A673 (cell line): Measurements from ENCODE around the gene FAM163B. TPM values are rescaled to one million over a fixed set of nuclear protein-coding genes. Genes with fewer than 3 reads are reported as not detected.

Experiments used
- BruUV-seq: library from RNA; stranded (reverse); fragments of 400-500 nt; replicated peaks from 2 replicates; lab custom pipeline; 2021; lab: Mats Ljungman, UMichigan
- CTCF ChIA-PET: fragments of 300-600 bp; sonication (Branson Sonifier 250); formaldehyde crosslinking; loops from one replicate; lab custom pipeline; 2022; ENCODE audit warnings: antibody characterized with exemption; lab: Charles Lee
- POLR2A ChIA-PET: fragments of 300-600 bp; sonication (Branson Sonifier 250); formaldehyde crosslinking; loops from one replicate; lab custom pipeline; 2022; ENCODE audit warnings: antibody characterized with exemption; ENCODE audit not compliant: low non-redundant PET; lab: Charles Lee
- DNase-seq: peaks from one replicate; pipeline ENCODE4 v3.0.0-alpha.2; 2015; ENCODE audit warnings: low spot score
- H3K27ac ChIP-seq: fragments of 200-600 bp; sonication (generic); 2 replicates; pipeline ENCODE4 v1.5.1; 2016; ENCODE audit warnings: mixed run types, low read depth, mild to moderate bottlenecking, mixed read lengths, antibody characterized with exemption, low read length; ENCODE audit not compliant: poor library complexity, severe bottlenecking
- H3K27me3 ChIP-seq: fragments of 200-600 bp; sonication (generic); replicated peaks from 2 replicates; pipeline ENCODE4 v1.6.1; 2017; ENCODE audit warnings: mixed run types, low read depth, mild to moderate bottlenecking, mixed read lengths, antibody characterized with exemption, low read length; ENCODE audit not compliant: insufficient read depth, poor library complexity
- H3K36me3 ChIP-seq: fragments of 200-600 bp; sonication (generic); 2 replicates; pipeline ENCODE4 v1.6.1; 2016; ENCODE audit warnings: mixed run types, mild to moderate bottlenecking, mixed read lengths, antibody characterized with exemption, low read length; ENCODE audit not compliant: insufficient read depth, poor library complexity, severe bottlenecking
- H3K4me1 ChIP-seq: fragments of 200-600 bp; sonication (generic); 2 replicates; pipeline ENCODE4 v1.6.1; 2017; ENCODE audit warnings: mixed run types, mild to moderate bottlenecking, mixed read lengths, antibody characterized with exemption, low read length; ENCODE audit not compliant: insufficient read depth, poor library complexity, severe bottlenecking
- H3K4me3 ChIP-seq: fragments of 200-600 bp; sonication (generic); 2 replicates; pipeline ENCODE4 v1.5.1; 2016; ENCODE audit warnings: low read depth, mixed run types, mild to moderate bottlenecking, mixed read lengths, low read length; ENCODE audit not compliant: poor library complexity, severe bottlenecking
- H3K9me3 ChIP-seq: fragments of 200-600 bp; sonication (generic); 2 replicates; pipeline ENCODE4 v1.6.1; 2016; ENCODE audit warnings: mixed run types, low read depth, mild to moderate bottlenecking, mixed read lengths, antibody characterized with exemption, low read length; ENCODE audit not compliant: poor library complexity, severe bottlenecking
- CTCF ChIP-seq: fragments of 300-800, 200-600 bp; sonication (generic); conservative IDR thresholded peaks from 2 replicates; pipeline ENCODE4 v1.5.1; 2017; ENCODE audit warnings: low read depth, mild to moderate bottlenecking, antibody characterized with exemption, low read length, moderate library complexity, mixed read lengths
- EZH2 ChIP-seq: fragments of 200-600 bp; sonication (generic); IDR thresholded peaks from 2 replicates; pipeline ENCODE4 v1.6.1; 2017; ENCODE audit warnings: borderline replicate concordance, low read depth, mild to moderate bottlenecking, mixed read lengths, antibody characterized with exemption, low read length; ENCODE audit not compliant: poor library complexity, severe bottlenecking
- intact Hi-C: fragments of 100-400 bp; cut with micrococcal nuclease; formaldehyde crosslinking; loops from one replicate; pipeline ENCODE4 v1.10.0; 2022; ENCODE audit not compliant: unreplicated experiment
- total RNA-seq: library from RNA; stranded (reverse); gene quantifications from 2 replicates; pipeline ENCODE4 v1.2.3, GENCODE V29; 2021

Gene FAM163B
- total RNA-seq, 1 experiment from 2014 or later: not detected

GRCh38 chr9:133591116-133591910 lies 17.9 kb downstream of the FAM163B start:
- Histone ChIP-seq H3K36me3 (no peaks in the 10 kb centered on the region), H3K27me3 (no peaks in the 10 kb centered on the region), H3K4me1 (peaks cover 1% of the 10 kb centered on the region), H3K27ac (no peak overlapping the region), H3K4me3 (no peak overlapping the region), H3K9me3 (peaks cover 5% of the 10 kb centered on the region)
- intact Hi-C loops: no loop called here
- no TSS peak for BruUV-seq
- TF ChIP-seq CTCF (no peak), EZH2 (no peak)
- POLR2A ChIA-PET: no interaction called here
- DNase-seq: no peak
- CTCF ChIA-PET: no interaction called here

GRCh38 chr9:133590231-133590855 lies 18.8 kb downstream of the FAM163B start:
- ChIA-PET CTCF (no interaction called here), POLR2A (no interaction called here)
- no peak overlapping the region for H3K27ac ChIP-seq
- no peak overlapping the region for H3K4me3 ChIP-seq
- H3K9me3 ChIP-seq: peaks cover 5% of the 10 kb centered on the region
- no TSS peak for BruUV-seq
- DNase-seq: no peak
- H3K4me1 ChIP-seq: peaks cover 11% of the 10 kb centered on the region
- H3K36me3 ChIP-seq: no peaks in the 10 kb centered on the region
- TF ChIP-seq EZH2 (no peak), CTCF (no peak)
- H3K27me3 ChIP-seq: no peaks in the 10 kb centered on the region
- intact Hi-C loops: no loop called here

- CTCF ChIA-PET: no interaction called here
- H3K27ac ChIP-seq: no peak overlapping the region
- BruUV-seq: no TSS peak
- H3K9me3 ChIP-seq: peaks cover 5% of the 10 kb centered on the region
- no peak overlapping the region for H3K4me3 ChIP-seq
- H3K36me3 ChIP-seq: no peaks in the 10 kb centered on the region
- no peak for DNase-seq
- POLR2A ChIA-PET: no interaction called here
- intact Hi-C loops: no loop called here
- TF ChIP-seq CTCF (peak; percentile 74), EZH2 (no peak)
- H3K27me3 ChIP-seq: no peaks in the 10 kb centered on the region
- peaks cover 18% of the 10 kb centered on the region for H3K4me1 ChIP-seq
Measured at GRCh38 chr9:133589454-133590227, 19.5 kb downstream of the FAM163B start.
